GM23248 (cell line): ENCODE measurements around the gene HS3ST2.

ENCODE experiments used
- EZH2 ChIP-seq: fragments of 200-600 bp; sonication (generic); IDR thresholded peaks from 2 replicates; pipeline ENCODE4 v1.6.1; 2018; ENCODE audit warnings: antibody characterized with exemption, mild to moderate bottlenecking; ENCODE audit not compliant: insufficient read depth, poor library complexity, severe bottlenecking
- EZH2phosphoT487 ChIP-seq: fragments of 200-600 bp; sonication (generic); IDR thresholded peaks from 2 replicates; pipeline ENCODE4 v1.6.1; 2018; ENCODE audit warnings: antibody characterized with exemption, moderate library complexity, mild to moderate bottlenecking, low read depth; ENCODE audit not compliant: insufficient read depth

- TF ChIP-seq EZH2 (no peak), EZH2phosphoT487 (no peak)
These were observed 43.5 kb downstream of the HS3ST2 start for GRCh38 chr16:22857296-22858025.
